ENCODE data around the gene NCOA4. TPM values are rescaled to one million over a fixed set of nuclear protein-coding genes. Genes with fewer than 3 reads are reported as not detected.
"Not testable (repeated sequence)": the region's sequence is repeated elsewhere in the genome, so short reads cannot be mapped to it uniquely, and the experiment has no call there.

NCOA4 gene
- total RNA-seq, 1 donor from 2014 or later = 131 TPM

DNA sequence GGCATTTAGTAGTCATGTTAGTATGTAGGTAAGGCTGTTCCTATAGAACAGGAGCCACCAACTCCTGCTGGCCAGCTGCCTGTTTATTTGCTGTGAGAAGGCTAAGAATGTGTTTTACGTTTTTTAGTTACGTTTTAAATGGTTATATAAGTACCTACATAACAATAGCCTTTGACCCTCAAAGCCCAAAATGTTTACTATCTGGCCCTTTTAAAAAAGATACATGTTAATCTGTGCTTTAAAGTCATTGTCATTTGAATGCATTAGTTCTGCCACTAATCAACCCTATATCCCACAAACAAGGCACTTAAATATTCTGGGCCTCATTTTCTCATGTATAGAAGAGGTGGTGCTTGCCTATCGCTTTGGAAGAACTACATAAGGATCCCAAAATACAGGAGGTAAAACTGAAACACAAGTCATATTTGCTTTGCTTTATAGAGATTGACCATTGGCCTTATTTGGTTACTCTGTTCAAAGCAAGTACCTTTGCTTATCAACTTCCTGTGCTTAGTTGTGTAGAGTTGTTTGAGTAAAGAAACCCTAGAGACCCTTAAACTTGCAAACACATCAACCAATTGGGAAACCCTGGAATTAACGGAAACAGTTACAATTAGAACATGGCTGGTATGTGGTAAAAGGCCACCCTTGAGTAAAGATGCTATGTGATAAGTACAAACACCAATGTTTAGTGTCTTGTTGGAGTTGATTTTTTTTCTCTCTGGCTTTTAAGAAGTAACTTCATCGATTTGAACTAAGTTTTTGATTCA, 32.2 kb downstream of the NCOA4 start:
- no peak for DNase-seq (ENCODE audit: low read depth)
- Histone ChIP-seq H3K4me3 (ENCODE audit: low read depth, low read length) (no peak overlapping the region), H3K27me3 (ENCODE audit: control insufficient read depth, insufficient read depth, low read length) (no peaks in the 10 kb centered on the region), H3K36me3 (ENCODE audit: control insufficient read depth, insufficient read depth, low read length) (no peaks in the 10 kb centered on the region)
- no peak for TF ChIP-seq CTCF (IDR thresholded peaks at IDR 0.05; ENCODE audit: insufficient read depth, low read length, poor library complexity, severe bottlenecking)

DNA sequence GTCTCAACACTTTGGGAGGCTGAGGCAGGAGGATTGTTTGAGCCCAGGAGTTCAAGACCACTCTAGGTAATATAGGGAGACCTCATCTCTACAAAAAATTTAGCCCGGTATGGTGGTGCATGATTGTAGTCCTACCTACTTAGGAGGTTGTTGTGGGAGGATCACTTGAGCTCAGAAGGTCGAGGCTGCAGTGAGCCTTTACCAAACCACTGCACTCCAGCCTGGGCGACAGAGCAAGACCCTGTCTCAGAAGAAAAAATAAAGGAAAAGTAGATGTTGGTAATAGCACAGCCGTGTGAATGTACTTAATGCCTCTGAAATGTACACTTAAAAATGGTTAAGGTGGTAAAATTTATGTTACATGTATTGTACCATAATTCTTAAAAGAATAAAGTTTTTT, 32.9 kb downstream of the NCOA4 start:
- Histone ChIP-seq H3K4me3 (ENCODE audit: low read depth, low read length) (no peak overlapping the region), H3K36me3 (ENCODE audit: control insufficient read depth, insufficient read depth, low read length) (no peaks in the 10 kb centered on the region), H3K27me3 (ENCODE audit: control insufficient read depth, insufficient read depth, low read length) (no peaks in the 10 kb centered on the region)
- no peak for TF ChIP-seq CTCF (IDR thresholded peaks at IDR 0.05; ENCODE audit: insufficient read depth, low read length, poor library complexity, severe bottlenecking)
- no peak for DNase-seq (ENCODE audit: low read depth)

DNA sequence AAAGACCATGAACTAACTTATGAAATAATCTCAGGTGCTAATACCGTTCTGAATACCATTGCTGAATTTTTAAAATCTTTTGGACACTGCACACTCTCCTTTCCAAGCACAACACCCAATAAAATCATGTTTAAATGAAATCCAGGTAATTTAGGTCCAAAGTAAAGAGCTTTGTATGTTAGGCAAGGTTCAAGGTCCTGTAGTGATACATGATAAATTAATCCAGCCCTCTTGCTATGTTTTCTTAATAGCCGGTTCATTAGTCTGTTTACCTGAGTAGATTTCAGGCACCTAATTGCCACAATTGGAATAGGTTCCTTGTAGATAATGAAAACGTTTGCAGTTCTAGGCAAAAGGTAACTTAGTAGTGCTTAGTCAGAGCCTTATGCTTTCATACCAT, 44.8 kb downstream of the NCOA4 start:
- H3K36me3 ChIP-seq (ENCODE audit: control insufficient read depth, insufficient read depth, low read length); DNase-seq (ENCODE audit: low read depth); H3K27me3 ChIP-seq (ENCODE audit: control insufficient read depth, insufficient read depth, low read length); H3K4me3 ChIP-seq (ENCODE audit: low read depth, low read length): not testable (repeated sequence)

DNA sequence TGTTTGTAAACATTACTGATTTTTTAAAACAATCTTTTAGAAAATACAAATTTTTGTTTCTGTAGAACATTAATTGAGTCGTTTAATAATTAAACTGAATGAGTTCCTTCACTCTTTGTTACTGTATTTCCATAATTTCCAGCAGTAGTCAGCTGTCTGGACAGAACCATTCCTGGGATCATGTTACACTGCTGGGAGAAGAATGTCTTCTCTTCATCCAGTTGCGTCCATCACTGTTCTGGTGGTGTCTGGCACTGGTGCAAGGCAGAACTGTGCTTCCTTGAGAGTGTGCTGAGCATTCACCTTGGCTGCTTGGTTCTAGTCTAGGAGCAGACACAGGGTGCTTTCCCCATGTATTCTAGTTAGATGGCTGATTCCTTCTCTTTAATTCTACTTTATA, 46.0 kb downstream of the NCOA4 start:
- not testable (repeated sequence) for H3K36me3 ChIP-seq (ENCODE audit: control insufficient read depth, insufficient read depth, low read length); H3K27me3 ChIP-seq (ENCODE audit: control insufficient read depth, insufficient read depth, low read length); H3K4me3 ChIP-seq (ENCODE audit: low read depth, low read length); DNase-seq (ENCODE audit: low read depth)

DNA sequence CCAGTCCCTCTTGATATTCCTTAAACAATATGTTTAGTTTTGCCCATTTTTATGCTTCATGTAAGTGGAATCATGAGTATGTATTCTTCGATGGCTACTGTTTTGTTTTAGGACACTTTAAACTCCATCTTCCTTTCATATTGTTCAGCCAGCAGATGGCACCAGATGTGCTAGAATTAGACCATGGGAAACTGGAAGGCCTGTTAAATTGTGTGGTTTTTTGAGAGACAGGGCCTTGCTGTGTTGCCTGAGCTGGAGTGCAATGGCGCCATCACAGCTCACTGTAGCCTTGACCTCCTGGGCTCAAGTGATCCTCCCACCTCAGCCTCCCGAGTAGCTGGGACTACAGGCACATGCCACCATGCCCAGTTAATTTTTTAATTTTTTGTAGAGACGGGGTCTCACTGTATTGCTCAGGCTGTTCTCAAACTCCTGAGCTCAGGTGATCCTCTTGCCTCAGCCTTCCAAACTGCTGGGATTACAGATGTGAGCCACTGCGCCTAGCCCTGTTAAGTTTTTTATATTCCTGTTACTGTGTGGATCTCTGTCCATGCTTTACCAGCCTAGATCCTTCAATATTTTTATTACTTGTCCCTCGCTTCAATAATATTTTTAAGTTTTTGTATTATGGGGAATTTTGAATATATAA, 46.8 kb downstream of the NCOA4 start:
- not testable (repeated sequence) for H3K4me3 ChIP-seq (ENCODE audit: low read depth, low read length); H3K27me3 ChIP-seq (ENCODE audit: control insufficient read depth, insufficient read depth, low read length); H3K36me3 ChIP-seq (ENCODE audit: control insufficient read depth, insufficient read depth, low read length)
- peak; percentile 28 for DNase-seq (ENCODE audit: low read depth)
- peak; percentile 13 for TF ChIP-seq CTCF (IDR thresholded peaks at IDR 0.05; ENCODE audit: insufficient read depth, low read length, poor library complexity, severe bottlenecking)

- not testable (repeated sequence) for DNase-seq (ENCODE audit: low read depth); H3K36me3 ChIP-seq (ENCODE audit: control insufficient read depth, insufficient read depth, low read length); H3K27me3 ChIP-seq (ENCODE audit: control insufficient read depth, insufficient read depth, low read length); H3K4me3 ChIP-seq (ENCODE audit: low read depth, low read length)
These were observed 49.1 kb downstream of the NCOA4 start for GRCh38 chr10:45981367-45981766.

DNA sequence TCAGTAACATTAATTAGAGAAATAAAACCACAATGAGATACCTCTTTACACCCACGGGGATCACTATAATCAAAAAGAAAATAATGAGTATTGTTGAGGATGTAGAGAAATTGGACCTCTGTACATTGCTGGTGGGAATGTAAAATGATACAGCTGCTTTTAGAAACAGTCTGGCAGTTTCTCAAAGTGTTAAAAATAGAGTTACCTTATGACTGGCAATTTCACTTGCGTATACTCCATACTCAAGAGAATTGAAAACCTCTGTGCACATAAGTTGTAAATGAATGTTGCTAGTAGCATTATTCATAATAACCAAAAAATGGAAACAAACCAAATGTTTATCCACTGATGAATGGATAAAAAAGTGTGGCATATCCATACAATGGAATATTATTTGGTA, 51.9 kb downstream of the NCOA4 start:
- H3K27me3 ChIP-seq (ENCODE audit: control insufficient read depth, insufficient read depth, low read length); DNase-seq (ENCODE audit: low read depth); H3K36me3 ChIP-seq (ENCODE audit: control insufficient read depth, insufficient read depth, low read length); H3K4me3 ChIP-seq (ENCODE audit: low read depth, low read length): not testable (repeated sequence)

DNA sequence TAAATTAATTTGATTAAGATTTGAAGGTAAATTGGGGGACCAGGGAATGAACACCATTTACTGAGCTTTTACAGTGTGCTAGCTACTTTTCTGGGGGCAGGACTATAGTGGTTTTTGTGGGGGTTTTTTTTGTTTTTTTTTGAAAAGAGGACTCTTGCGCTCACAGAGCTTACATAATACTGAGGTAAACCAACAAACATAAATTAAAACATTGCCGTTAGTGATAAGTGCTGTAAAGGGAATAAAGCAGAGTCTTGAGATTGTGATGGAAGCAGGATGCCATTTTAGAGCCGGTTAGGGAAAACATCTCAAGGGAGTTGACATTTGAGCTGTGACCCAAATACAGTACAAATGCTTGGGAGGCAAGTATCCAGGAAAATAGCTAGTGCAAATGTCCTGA, 56.4 kb downstream of the NCOA4 start:
- not testable (repeated sequence) for H3K36me3 ChIP-seq (ENCODE audit: control insufficient read depth, insufficient read depth, low read length); DNase-seq (ENCODE audit: low read depth); H3K27me3 ChIP-seq (ENCODE audit: control insufficient read depth, insufficient read depth, low read length); H3K4me3 ChIP-seq (ENCODE audit: low read depth, low read length)

GRCh38 chr10:45972813-45973169, 57.6 kb downstream of the NCOA4 start:
- not testable (repeated sequence) for DNase-seq (ENCODE audit: low read depth); H3K27me3 ChIP-seq (ENCODE audit: control insufficient read depth, insufficient read depth, low read length); H3K36me3 ChIP-seq (ENCODE audit: control insufficient read depth, insufficient read depth, low read length)
- peak overlapping the region; percentile 80 for H3K4me3 ChIP-seq (ENCODE audit: low read depth, low read length)

- H3K27me3 ChIP-seq (ENCODE audit: control insufficient read depth, insufficient read depth, low read length); H3K36me3 ChIP-seq (ENCODE audit: control insufficient read depth, insufficient read depth, low read length): not testable (repeated sequence)
- peak within 1 kb of the TSS; percentile 80 for H3K4me3 ChIP-seq (ENCODE audit: low read depth, low read length)
- DNase-seq (ENCODE audit: low read depth) = peak; percentile 43
These were observed 58.2 kb downstream of the NCOA4 start, which contains the start of gene TIMM23 for GRCh38 chr10:45972106-45972812. Gene TIMM23, plus strand, starts transcription at chr10:45972489. Its CDS starts 136 bp downstream, at chr10:45972625.

DNA sequence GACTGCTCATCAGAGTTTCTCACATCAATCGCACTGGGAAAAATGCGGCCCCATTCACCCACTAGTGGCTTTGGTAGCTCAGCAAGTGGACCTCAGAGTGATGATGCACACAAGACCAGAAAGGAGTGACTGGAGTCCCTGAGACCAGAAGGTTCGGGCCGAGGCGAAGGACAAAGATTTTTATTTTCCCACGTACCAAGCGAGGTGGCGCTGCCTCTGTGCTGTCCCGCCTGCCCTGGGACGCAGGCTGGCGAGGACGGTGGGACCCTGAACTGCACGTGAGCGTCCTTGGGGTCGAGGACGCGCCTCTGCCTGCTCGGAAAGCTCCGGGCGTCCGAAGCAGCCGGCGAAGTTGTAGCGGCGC, 58.7 kb downstream of the NCOA4 start:
- H3K4me3 ChIP-seq (ENCODE audit: low read depth, low read length) = peak overlapping the region; percentile 80
- H3K27me3 ChIP-seq (ENCODE audit: control insufficient read depth, insufficient read depth, low read length); DNase-seq (ENCODE audit: low read depth): not testable (repeated sequence)

More for the DNA sequence above, 58.7 kb downstream of the NCOA4 start:
- not testable (repeated sequence) for H3K36me3 ChIP-seq (ENCODE audit: control insufficient read depth, insufficient read depth, low read length)
